Testis (tissue), 3 donors: Measurements from ENCODE around the gene TM4SF1. TPM values are rescaled to one million over a fixed set of nuclear protein-coding genes. Genes with fewer than 3 reads are reported as not detected.

ENCODE experiments used
- DNase-seq: peaks from one replicate; pipeline ENCODE4 v3.0.0-alpha.2; 2019
- H3K27ac ChIP-seq, 2 donors: fragments of 200-600 bp; sonication (generic); one replicate each; pipeline ENCODE4 v1.5.1; 2019
- H3K27me3 ChIP-seq: fragments of 200-600 bp; sonication (generic); one replicate; pipeline ENCODE4 v1.5.1; 2019
- H3K36me3 ChIP-seq: fragments of 200-600 bp; sonication (generic); one replicate; pipeline ENCODE4 v1.5.1; 2017; ENCODE audit warnings: low read depth; ENCODE audit errors: missing control alignments
- H3K4me1 ChIP-seq: fragments of 200-600 bp; sonication (generic); one replicate; pipeline ENCODE4 v1.5.1; 2019
- H3K4me3 ChIP-seq, 2 donors: fragments of 200-600 bp; sonication (generic); one replicate each; pipeline ENCODE4 v1.5.1; 2017 to 2019
- H3K9me3 ChIP-seq: fragments of 200-600 bp; sonication (generic); one replicate; pipeline ENCODE4 v1.5.1; 2017
- CTCF ChIP-seq, 3 experiments: fragments of 450-650 bp in 2 of 3; fragments of 200-600 bp in 1 of 3; sonication (generic) in 1 of 3; IDR thresholded peaks; one replicate each; pipeline ENCODE4 v1.5.1; 2016 to 2019; ENCODE audit warnings: antibody characterized with exemption in 3 of 3, mild to moderate bottlenecking in 2 of 3, moderate library complexity in 1 of 3
- POLR2A ChIP-seq: fragments of 450-650 bp; IDR thresholded peaks from one replicate; pipeline ENCODE4 v1.6.1; 2017; ENCODE audit warnings: antibody characterized with exemption, mild to moderate bottlenecking, moderate library complexity
- WGBS, 2 donors: methylation state at CpG; one replicate each; pipeline ENCODE4 v1.1.5; 2018; 5-methylcytosine and 5-hydroxymethylcytosine counted together
- intact Hi-C: fragments of 100-400 bp; cut with DNase I; formaldehyde crosslinking; loops from one replicate; pipeline ENCODE4 v1.15.1; 2023; ENCODE audit warnings: low total_unique reads
- polyA plus RNA-seq: library from polyadenylated mRNA; stranded (reverse); fragments of 350-450 nt; fragmentation: Illumina TruSeq; extraction: RNeasy Lipid Tissue Mini Kit (QIAGEN cat#74804); gene quantifications from one replicate; pipeline ENCODE4 v1.2.3, GENCODE V29; 2014; ENCODE audit warnings: low read depth, low replicate concordance; ENCODE audit not compliant: insufficient read depth
- total RNA-seq, 2 donors: library from RNA; depleted of rRNA; stranded (reverse); fragments of >200 nt; gene quantifications; one replicate each; pipeline ENCODE4 v1.2.3, GENCODE V29; 2016

The TM4SF1 gene
- total and polyA plus RNA-seq, 3 donors from 2014 or later: 16.2 to 62.7 (median 24.9) TPM

- Histone ChIP-seq H3K9me3 (no peaks in the 10 kb centered on the region), H3K27ac (peak overlapping the region; percentile 40 to 70), H3K27me3 (no peaks in the 10 kb centered on the region), H3K4me1 (peaks cover 27% of the 10 kb centered on the region), H3K4me3 (no peak overlapping the region), H3K36me3 (no peaks in the 10 kb centered on the region)
- TF ChIP-seq POLR2A (no peak), CTCF (IDR thresholded peaks at IDR 0.05) (no peak)
- DNase-seq: no peak
- intact Hi-C loops: no loop called here
- WGBS, 2 donors: 78 to 91% methylated on average over 8 of the region's 8 CpGs
Observed at GRCh38 chr3:149388001-149388440, 10.6 kb upstream of the TM4SF1 start.

DNA sequence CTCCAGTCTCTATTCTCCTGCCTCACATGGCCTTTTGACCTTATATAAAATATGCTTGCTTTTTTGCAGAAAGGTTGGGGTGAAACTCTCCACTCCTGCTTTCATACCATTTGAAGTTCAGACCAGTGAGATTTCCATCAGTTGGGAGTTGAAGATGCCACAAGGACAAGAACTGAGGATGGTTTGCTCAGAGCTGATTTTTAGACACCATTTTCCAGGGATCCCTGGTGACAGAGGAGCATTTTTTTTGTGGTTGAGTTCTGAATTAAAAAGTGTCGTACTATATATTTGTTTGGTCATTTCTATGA is 8.8 kb upstream of the TM4SF1 start:
- DNase-seq: no peak
- Histone ChIP-seq H3K4me1 (peaks cover 32% of the 10 kb centered on the region), H3K36me3 (no peaks in the 10 kb centered on the region), H3K27ac (peak overlapping the region; percentile 53 to 70), H3K4me3 (no peak overlapping the region), H3K27me3 (no peaks in the 10 kb centered on the region), H3K9me3 (no peaks in the 10 kb centered on the region)
- no peak for TF ChIP-seq POLR2A
- no peak for TF ChIP-seq CTCF (IDR thresholded peaks at IDR 0.05)
- 68 to 87% methylated on average over 1 of the region's 1 CpG for WGBS, 2 donors
- intact Hi-C loops: no loop called here

DNA sequence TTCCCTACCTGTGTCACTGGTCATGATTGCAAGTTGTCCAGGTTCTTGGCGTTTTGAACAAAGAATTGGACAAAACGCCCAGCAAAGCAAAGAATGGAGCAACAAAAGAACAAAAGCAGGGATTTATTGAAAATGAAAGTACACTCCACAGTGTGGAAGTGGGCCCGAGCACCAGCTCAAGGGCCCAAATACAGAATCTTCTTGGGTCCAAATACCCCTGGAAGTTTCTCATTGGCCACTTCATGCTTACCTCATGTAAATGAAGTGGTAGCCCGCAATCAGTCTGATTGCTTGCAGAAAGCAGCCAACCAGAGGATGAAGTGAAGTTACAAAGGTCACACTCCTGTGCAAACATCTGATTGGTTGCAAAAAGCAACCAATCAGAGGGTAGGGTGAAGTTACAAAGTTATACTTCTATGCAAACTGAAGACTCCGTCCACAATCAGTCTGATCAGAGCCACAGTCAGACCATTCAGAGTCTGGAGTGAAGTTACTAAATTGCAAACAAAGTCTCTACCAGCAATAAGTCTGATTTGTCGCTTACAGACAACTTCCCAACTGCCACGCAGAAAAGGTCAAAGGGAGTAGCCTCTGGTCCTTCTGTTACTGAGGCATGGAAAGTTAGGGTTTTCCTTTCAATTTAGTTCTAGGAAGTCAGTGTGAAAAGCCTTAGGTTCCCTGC is 8.3 kb upstream of the TM4SF1 start:
- H3K9me3 ChIP-seq: no peaks in the 10 kb centered on the region
- peaks cover 32% of the 10 kb centered on the region for H3K4me1 ChIP-seq
- H3K27ac ChIP-seq: peak overlapping the region; percentile 53 to 70
- DNase-seq: peak; percentile 75
- 66 to 77% methylated on average over 7 of the region's 7 CpGs for WGBS, 2 donors
- intact Hi-C loops: no loop called here
- H3K4me3 ChIP-seq: no peak overlapping the region
- H3K36me3 ChIP-seq: no peaks in the 10 kb centered on the region
- TF ChIP-seq POLR2A: no peak
- TF ChIP-seq CTCF (IDR thresholded peaks at IDR 0.05): no peak
- H3K27me3 ChIP-seq: no peaks in the 10 kb centered on the region

DNA sequence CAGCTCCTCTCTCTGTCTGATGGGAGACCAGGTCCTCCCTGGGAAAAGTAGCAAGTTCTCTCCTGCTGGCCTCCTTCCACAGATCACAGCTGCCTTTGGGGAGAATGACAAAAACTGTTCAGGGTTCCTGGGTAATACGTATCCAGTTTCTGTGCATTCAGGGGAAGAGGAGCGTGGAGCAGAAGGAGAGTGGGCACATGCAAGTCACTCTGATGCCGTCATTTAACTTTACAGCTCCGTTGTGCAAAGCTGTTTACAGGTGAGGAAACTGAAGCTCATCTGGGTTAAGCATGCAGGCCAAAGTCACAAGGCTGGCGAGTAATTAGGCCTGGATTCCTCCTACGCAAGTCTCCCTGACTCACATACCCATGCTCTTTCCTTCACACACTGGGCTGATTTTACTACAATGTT is 7.5 kb upstream of the TM4SF1 start:
- H3K9me3 ChIP-seq: no peaks in the 10 kb centered on the region
- intact Hi-C loops: no loop called here
- peak; percentile 72 for DNase-seq
- 53 to 63% methylated on average over 6 of the region's 6 CpGs for WGBS, 2 donors
- no peaks in the 10 kb centered on the region for H3K36me3 ChIP-seq
- no peak overlapping the region for H3K4me3 ChIP-seq
- TF ChIP-seq POLR2A (no peak), CTCF (IDR thresholded peaks at IDR 0.05) (no peak)
- no peaks in the 10 kb centered on the region for H3K27me3 ChIP-seq
- peak overlapping the region; percentile 53 to 70 for H3K27ac ChIP-seq
- H3K4me1 ChIP-seq: peaks cover 32% of the 10 kb centered on the region

DNA sequence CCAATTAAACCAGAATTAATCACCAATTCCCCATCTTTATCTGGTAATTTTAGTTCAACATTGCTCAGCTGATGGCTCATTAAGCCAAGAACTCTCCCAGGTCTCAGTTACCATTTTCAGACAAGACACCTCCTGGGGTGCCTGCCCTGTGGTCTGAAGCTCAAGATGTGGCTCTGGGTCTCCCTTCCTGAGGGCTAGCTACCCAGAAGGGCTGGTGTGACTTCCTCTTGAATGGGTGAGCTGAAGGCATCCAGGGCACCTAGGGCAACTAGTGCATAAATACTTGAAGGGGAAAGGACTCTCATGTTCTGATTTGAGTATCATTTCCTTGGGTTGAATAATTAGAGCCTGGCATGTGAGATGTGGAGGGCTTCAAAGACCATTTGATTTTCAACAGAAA is 6.7 kb upstream of the TM4SF1 start:
- Histone ChIP-seq H3K4me3 (no peak overlapping the region), H3K27ac (peak overlapping the region; percentile 53 to 70), H3K36me3 (no peaks in the 10 kb centered on the region), H3K4me1 (peaks cover 32% of the 10 kb centered on the region), H3K9me3 (no peaks in the 10 kb centered on the region), H3K27me3 (no peaks in the 10 kb centered on the region)
- TF ChIP-seq CTCF (IDR thresholded peaks at IDR 0.05) (no peak), POLR2A (no peak)
- intact Hi-C loops: no loop called here
- DNase-seq: no peak
